H1 (cell line): ENCODE measurements around the gene MAGI3. TPM values are rescaled to one million over a fixed set of nuclear protein-coding genes. Genes with fewer than 3 reads are reported as not detected.

Experiments used
- CTCF ChIA-PET: fragments of 300-600 bp; sonication (Branson Sonifier 250); formaldehyde crosslinking; loops from one replicate; lab custom pipeline; 2021; ENCODE audit not compliant: partially characterized antibody; lab: Charles Lee
- POLR2A ChIA-PET: fragments of 300-600 bp; sonication (Branson Sonifier 250); formaldehyde crosslinking; loops from one replicate; lab custom pipeline; 2021; ENCODE audit warnings: inconsistent platforms; ENCODE audit not compliant: partially characterized antibody; lab: Charles Lee
- DNase-seq, 2 experiments: peaks; one replicate each; pipeline versions ENCODE4 v3.0.0 to v3.0.0-alpha.2; 2010 to 2022; ENCODE audit warnings: low spot score in 2 of 2, low read depth in 1 of 2, mixed read lengths in 1 of 2
- FAIRE-seq: peaks from 2 replicates; lab custom pipeline; 2011; peaks lifted over from hg19 to GRCh38; lab: Jason Lieb, UNC
- H2AFZ ChIP-seq: 2 replicates; pipeline ENCODE4 v1.8.1; 2012; ENCODE audit warnings: low read length, inconsistent platforms
- H2AK5ac ChIP-seq: 2 replicates; pipeline ENCODE4 v1.6.1; 2013; ENCODE audit warnings: low read depth, low read length
- H2BK120ac ChIP-seq: replicated peaks from 2 replicates; pipeline ENCODE3; 2013; ENCODE audit warnings: low read depth, low read length, inconsistent platforms
- H2BK12ac ChIP-seq: 2 replicates; pipeline ENCODE4 v1.6.1; 2013; ENCODE audit warnings: low read depth, low read length
- H2BK15ac ChIP-seq: 2 replicates; pipeline ENCODE4 v1.6.1; 2013; ENCODE audit warnings: low read length
- H2BK20ac ChIP-seq: 2 replicates; pipeline ENCODE4 v1.6.1; 2013; ENCODE audit warnings: low read length
- H2BK5ac ChIP-seq: 2 replicates; pipeline ENCODE4 v1.6.1; 2013; ENCODE audit warnings: low read depth, low read length
- H3K14ac ChIP-seq: 2 replicates; pipeline ENCODE4 v1.6.1; 2013; ENCODE audit warnings: inconsistent platforms; ENCODE audit not compliant: insufficient read length
- H3K18ac ChIP-seq: 2 replicates; pipeline ENCODE4 v1.6.1; 2013; ENCODE audit warnings: low read length; ENCODE audit errors: extremely low read depth
- H3K23ac ChIP-seq: 2 replicates; pipeline ENCODE4 v1.6.1; 2013; ENCODE audit warnings: inconsistent platforms; ENCODE audit not compliant: insufficient read length
- H3K23me2 ChIP-seq: 2 replicates; pipeline ENCODE4 v1.6.1; 2013; ENCODE audit warnings: low read depth, low read length
- H3K27ac ChIP-seq: 2 replicates; pipeline ENCODE4 v1.6.1; 2011; ENCODE audit warnings: low read depth, low read length, inconsistent platforms
- H3K27me3 ChIP-seq, 4 experiments: replicated peaks in 1 of 4; 1 replicate in 1 of 4; 2 replicates in 3 of 4; pipeline versions ENCODE4 v1.6.1 to v1.8.1; 2011 to 2013; ENCODE audit warnings: low read length in 3 of 4, mild to moderate bottlenecking in 3 of 4, inconsistent platforms in 2 of 4, mixed read lengths in 2 of 4, moderate library complexity in 1 of 4; ENCODE audit not compliant: control insufficient read depth in 3 of 4, insufficient read depth in 3 of 4; ENCODE audit errors: extremely low read depth in 1 of 4
- H3K36me3 ChIP-seq, 4 experiments: 2 replicates each; pipeline versions ENCODE4 v1.6.1 to v1.8.1; 2011 to 2013; ENCODE audit warnings: mild to moderate bottlenecking in 4 of 4, low read length in 3 of 4, moderate library complexity in 2 of 4, control low read depth in 1 of 4, inconsistent platforms in 1 of 4; ENCODE audit not compliant: insufficient read depth in 4 of 4, control insufficient read depth in 2 of 4
- H3K4ac ChIP-seq: replicated peaks from 2 replicates; pipeline ENCODE3; 2013; ENCODE audit warnings: low read length, low read depth, mixed read lengths, inconsistent platforms; ENCODE audit not compliant: insufficient read length
- H3K4me1 ChIP-seq, 4 experiments: replicated peaks in 1 of 4; 1 replicate in 1 of 4; 2 replicates in 3 of 4; pipeline versions ENCODE4 v1.6.1 to v1.8.1; 2011 to 2013; ENCODE audit warnings: low read length in 3 of 4, inconsistent platforms in 2 of 4, mixed read lengths in 1 of 4; ENCODE audit not compliant: insufficient read depth in 4 of 4, control insufficient read depth in 3 of 4
- H3K4me2 ChIP-seq, 2 experiments: 2 replicates each; pipeline versions ENCODE4 v1.6.1 to v1.8.1; 2011 to 2013; ENCODE audit warnings: low read depth in 2 of 2, low read length in 2 of 2, control low read depth in 1 of 2, inconsistent platforms in 1 of 2, mild to moderate bottlenecking in 1 of 2; ENCODE audit not compliant: insufficient read depth in 1 of 2
- H3K4me3 ChIP-seq, 4 experiments: fragments of 200-600, 300-600 bp in 1 of 4; sonication (generic), shearing (Covaris generic), sonication (Bioruptor Twin) in 1 of 4; 2 replicates each; pipeline versions ENCODE4 v1.5.1 to v1.8.1; 2011 to 2016; ENCODE audit warnings: low read length in 4 of 4, low read depth in 3 of 4, control low read depth in 2 of 4, inconsistent platforms in 2 of 4, mild to moderate bottlenecking in 2 of 4, mixed read lengths in 1 of 4, moderate library complexity in 1 of 4; ENCODE audit not compliant: insufficient read depth in 2 of 4; ENCODE audit errors: extremely low read depth in 1 of 4
- H3K56ac ChIP-seq: replicated peaks from 2 replicates; pipeline ENCODE3; 2013; ENCODE audit warnings: low read depth, mild to moderate bottlenecking, mixed read lengths, low read length, inconsistent platforms; ENCODE audit not compliant: insufficient read length
- H3K79me1 ChIP-seq: 2 replicates; pipeline ENCODE4 v1.6.1; 2013; ENCODE audit warnings: low read depth, low read length, control low read depth
- H3K79me2 ChIP-seq, 2 experiments: 2 replicates each; pipeline versions ENCODE4 v1.6.1 to v1.8.1; 2012 to 2013; ENCODE audit warnings: low read length in 2 of 2, mild to moderate bottlenecking in 2 of 2, inconsistent platforms in 1 of 2; ENCODE audit not compliant: insufficient read depth in 2 of 2, control insufficient read depth in 1 of 2
- H3K9ac ChIP-seq, 4 experiments: replicated peaks in 1 of 4; 1 replicate in 1 of 4; 2 replicates in 3 of 4; pipeline versions ENCODE4 v1.6.1 to v1.8.1; 2011 to 2013; ENCODE audit warnings: low read depth in 3 of 4, low read length in 3 of 4, control low read depth in 2 of 4, mild to moderate bottlenecking in 2 of 4, moderate library complexity in 2 of 4, inconsistent platforms in 1 of 4; ENCODE audit errors: extremely low read depth in 1 of 4
- H3K9me3 ChIP-seq, 2 experiments: 2 replicates each; pipeline versions ENCODE4 v1.6.1 to v1.8.1; 2012 to 2013; ENCODE audit warnings: mild to moderate bottlenecking in 2 of 2, moderate library complexity in 2 of 2, control low read depth in 1 of 2, inconsistent platforms in 1 of 2, low read depth in 1 of 2, low read length in 1 of 2, mixed read lengths in 1 of 2; ENCODE audit not compliant: insufficient read depth in 2 of 2
- H4K20me1 ChIP-seq, 2 experiments: replicated peaks in 1 of 2; 2 replicates each; pipeline versions ENCODE3 to v1.8.1; 2011 to 2013; ENCODE audit warnings: inconsistent platforms in 2 of 2, low read length in 2 of 2, mild to moderate bottlenecking in 1 of 2; ENCODE audit not compliant: insufficient read depth in 2 of 2, control insufficient read depth in 1 of 2
- H4K5ac ChIP-seq: 2 replicates; pipeline ENCODE4 v1.6.1; 2013; ENCODE audit warnings: low read length, low read depth, mixed read lengths, inconsistent platforms; ENCODE audit not compliant: insufficient read length
- H4K8ac ChIP-seq: 2 replicates; pipeline ENCODE4 v1.8.0; 2013; ENCODE audit warnings: mild to moderate bottlenecking, moderate library complexity, low read length, inconsistent platforms; ENCODE audit not compliant: insufficient read depth; ENCODE audit errors: extremely low read depth
- H4K91ac ChIP-seq: replicated peaks from 2 replicates; pipeline ENCODE3; 2013; ENCODE audit warnings: low read length, mixed read lengths, inconsistent platforms; ENCODE audit not compliant: insufficient read length
- CBX8 ChIP-seq: fragments of 300-800, 300-1000 bp; sonication (generic); IDR thresholded peaks from 2 replicates; pipeline ENCODE4 v1.7.1; 2016; ENCODE audit warnings: low read depth, low read length, borderline replicate concordance
- EZH2 ChIP-seq: fragments of 200-600 bp; sonication (generic); IDR thresholded peaks from 2 replicates; pipeline ENCODE4 v1.7.1; 2012; ENCODE audit warnings: low read depth, mild to moderate bottlenecking, moderate library complexity, low read length, inconsistent platforms; ENCODE audit not compliant: severe bottlenecking
- GTF2F1 ChIP-seq: IDR thresholded peaks from 2 replicates; pipeline ENCODE4 v1.6.1; 2012; ENCODE audit warnings: low read depth, low read length, improper control_type of control experiment, borderline replicate concordance
- JUND ChIP-seq: IDR thresholded peaks from 2 replicates; pipeline ENCODE4 v1.6.1; 2011; ENCODE audit warnings: mild to moderate bottlenecking, improper control_type of control experiment, low read length
- RBBP5 ChIP-seq: IDR thresholded peaks from 2 replicates; pipeline ENCODE4 v1.7.1; 2012; ENCODE audit warnings: low read depth, mild to moderate bottlenecking, inconsistent platforms, low read length, moderate library complexity, borderline replicate concordance
- TAF1 ChIP-seq: IDR thresholded peaks from 2 replicates; pipeline ENCODE4 v1.6.1; 2011; ENCODE audit warnings: mild to moderate bottlenecking, low read depth, low read length
- WGBS, 2 experiments: shearing (Covaris generic) in 1 of 2; methylation state at CpG; one replicate each; pipeline versions ENCODE4 v1.1.6 to v1.1.7; 2013 to 2015; ENCODE audit warnings: low lambda C conversion rate in 2 of 2, mixed read lengths in 2 of 2, inconsistent platforms in 1 of 2, low coverage in 1 of 2, missing lambda C conversion rate in 1 of 2; ENCODE audit not compliant: insufficient replicate concordance in 2 of 2, insufficient coverage in 1 of 2, insufficient read length in 1 of 2; ENCODE audit errors: extremely low coverage in 1 of 2, missing lambda C conversion rate in 1 of 2; 5-methylcytosine and 5-hydroxymethylcytosine counted together
- polyA plus RNA-seq, 7 experiments: library from polyadenylated mRNA; depleted of rRNA in 3 of 7; stranded (reverse) in 5 of 7; unstranded in 2 of 7; fragments of >200 nt in 5 of 7; fragments of 200-250 nt in 2 of 7; gene quantifications; 1 replicate in 5 of 7; 2 replicates in 1 of 7; 4 replicates in 1 of 7; pipeline versions ENCODE4 v1.2.1 to v1.2.3, GENCODE V29; 2011 to 2013; ENCODE audit warnings: missing spikeins in 2 of 7, mixed read lengths in 2 of 7
- total RNA-seq: library from RNA; stranded (reverse); fragmentation: NEBNext Ultra II Directional; extraction: Animal tissue kit (Norgen Biotek cat#: 25700); gene quantifications from 2 replicates; pipeline ENCODE4 v1.2.1, GENCODE V29; 2021

Gene MAGI3
- total and polyA plus RNA-seq, 2 of the 8 experiments (the other 6 are each of a cell fraction or from before 2014, with no cell fraction given) = 2.3 to 7.8 TPM

DNA sequence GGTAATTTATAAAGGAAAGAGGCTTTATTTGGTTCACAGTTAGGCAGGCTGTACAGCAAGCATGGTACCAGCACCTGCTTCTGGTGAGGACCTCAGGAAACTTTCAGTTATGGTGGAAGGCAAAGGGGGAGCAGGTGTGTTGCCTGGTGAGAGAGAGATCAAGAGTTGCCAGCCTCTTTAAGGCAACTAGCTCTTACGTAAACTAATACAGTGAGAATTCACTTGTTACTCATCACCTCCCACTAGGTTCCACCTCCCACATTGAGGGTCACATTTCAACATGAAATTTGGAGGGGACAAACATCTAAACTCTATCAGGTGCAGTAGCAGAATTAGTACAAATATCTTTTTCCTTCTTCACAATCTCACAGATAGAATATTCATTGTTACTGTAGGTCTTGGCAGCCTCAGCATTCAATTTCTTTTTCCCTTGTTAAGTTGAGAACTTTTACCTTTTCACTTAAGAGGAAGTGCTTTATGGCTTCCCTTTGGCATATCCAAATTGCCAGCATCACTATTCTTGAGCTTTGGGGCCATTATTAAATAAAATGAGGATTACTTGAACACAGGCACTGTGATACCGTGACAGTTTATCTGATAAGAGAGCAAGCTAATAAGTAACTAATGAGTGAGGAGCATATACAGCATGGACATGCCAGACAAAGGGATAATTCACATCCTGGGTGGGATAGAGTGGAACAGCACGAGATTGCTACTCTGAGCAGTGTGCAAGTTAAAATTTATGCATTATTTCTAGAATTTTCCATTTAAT, 48.4 kb downstream of the MAGI3 start:
- Histone ChIP-seq H2AK5ac (no peak overlapping the region), H3K27me3 (no peaks in the 10 kb centered on the region), H3K27ac (no peak overlapping the region), H2BK20ac (no peak overlapping the region), H2AFZ (no peak overlapping the region), H3K4me1 (peaks cover 0 to 6% (median 2%) of the 10 kb centered on the region in 4 experiments; a peak in 2 of 7 replicates), H3K4me2 (no peak overlapping the region), H4K20me1 (no peaks in the 10 kb centered on the region), H3K79me1 (no peaks in the 10 kb centered on the region), H3K9ac (no peak overlapping the region), H3K23me2 (no peaks in the 10 kb centered on the region), H2BK5ac (no peak overlapping the region), H3K23ac (no peak overlapping the region), H2BK120ac (no peak overlapping the region), H4K8ac (no peak overlapping the region), H2BK12ac (no peak overlapping the region), H3K14ac (no peak overlapping the region), H3K36me3 (no peaks in the 10 kb centered on the region), H4K5ac (no peak overlapping the region), H4K91ac (no peak overlapping the region), H3K4ac (no peak overlapping the region), H3K79me2 (no peaks in the 10 kb centered on the region), H3K4me3 (no peak overlapping the region), H3K18ac (no peak overlapping the region), H3K9me3 (no peaks in the 10 kb centered on the region), H2BK15ac (no peak overlapping the region), H3K56ac (no peak overlapping the region)
- WGBS, 2 experiments = 78% methylated on average over 3 of the region's 3 CpGs; no CpG with 5 or more reads in 1 of the 2 experiments
- FAIRE-seq = no peak
- no peak for DNase-seq
- ChIA-PET POLR2A (interaction anchor here (0.5 kb wide), 1 partner anchor 360 kb away, joined by 3 read pairs; no protein-coding TSS in a partner anchor), CTCF (no interaction called here)
- no peak for TF ChIP-seq CBX8
- TF ChIP-seq TAF1 = no peak
- no peak for TF ChIP-seq RBBP5
- TF ChIP-seq GTF2F1 = no peak
- TF ChIP-seq JUND = no peak
- TF ChIP-seq EZH2 = no peak
